K562 (cell line): Measurements from ENCODE around the gene EEF2. TPM values are rescaled to one million over a fixed set of nuclear protein-coding genes. Genes with fewer than 3 reads are reported as not detected.
A peak's percentile ranks its signal among the peaks of the same experiment; 100 is the strongest.

Source experiments
- ATAC-seq: fragments of 200-7000 bp; cut with Tn5 transposase; 3 replicates; pipeline ENCODE4 v1.9.1; 2020; ENCODE audit warnings: moderate library complexity
- BruUV-seq: library from RNA; stranded (reverse); fragments of 400-500 nt; replicated peaks from 2 replicates; lab custom pipeline; 2021; lab: Mats Ljungman, UMichigan
- CTCF ChIA-PET: fragments of 300-600 bp; formaldehyde crosslinking; extraction: SDS; loops from one replicate; lab custom pipeline; 2021; ENCODE audit warnings: low intra/inter-chr PET ratio; lab: Yijun Ruan, JAX
- POLR2A ChIA-PET: fragments of 300-600, 350-650 bp; sonication (Branson Sonifier 250); formaldehyde crosslinking; extraction: SDS; loops from one replicate; lab custom pipeline; 2021; ENCODE audit warnings: antibody characterized with exemption, inconsistent platforms; lab: Yijun Ruan, JAX
- DNase-seq, 4 experiments: peaks; one replicate each; pipeline versions ENCODE4 v3.0.0 to v3.0.0-alpha.2; 2011 to 2018; ENCODE audit warnings: low spot score in 3 of 4, mixed read lengths in 3 of 4; ENCODE audit errors: extremely low read depth in 1 of 4
- FAIRE-seq: peaks from 2 replicates; lab custom pipeline; 2011; peaks lifted over from hg19 to GRCh38; lab: Jason Lieb, UNC
- H2AFZ ChIP-seq: 2 replicates; pipeline ENCODE4 v1.6.0; 2011; ENCODE audit warnings: low read depth, low read length, control low read depth, inconsistent platforms
- H3K27ac ChIP-seq: fragments of 200-600 bp; 3 replicates; pipeline ENCODE4 v1.8.0; 2011; ENCODE audit warnings: low read depth, mild to moderate bottlenecking, control low read depth, inconsistent platforms, low read length, moderate library complexity, mixed read lengths; ENCODE audit errors: extremely low read depth
- H3K27me3 ChIP-seq, 2 experiments: fragments of 300-600 bp in 1 of 2; 2 replicates in 1 of 2; 3 replicates in 1 of 2; pipeline versions ENCODE4 v1.6.0 to v1.8.0; 2011; ENCODE audit warnings: inconsistent platforms in 2 of 2, low read length in 2 of 2, mild to moderate bottlenecking in 1 of 2, mixed read lengths in 1 of 2, moderate library complexity in 1 of 2; ENCODE audit not compliant: control insufficient read depth in 2 of 2, insufficient read depth in 2 of 2
- H3K36me3 ChIP-seq: fragments of 300-600 bp; 3 replicates; pipeline ENCODE4 v1.8.0; 2011; ENCODE audit warnings: mild to moderate bottlenecking, low read length, inconsistent platforms; ENCODE audit not compliant: control insufficient read depth, insufficient read depth
- H3K4me1 ChIP-seq, 2 experiments: fragments of 200-600 bp in 1 of 2; replicated peaks in 1 of 2; 2 replicates in 1 of 2; 3 replicates in 1 of 2; pipeline versions ENCODE4 v1.5.1 to v1.8.0; 2011; ENCODE audit warnings: inconsistent platforms in 2 of 2, low read length in 2 of 2, mild to moderate bottlenecking in 1 of 2, mixed read lengths in 1 of 2, moderate library complexity in 1 of 2; ENCODE audit not compliant: control insufficient read depth in 2 of 2, insufficient read depth in 2 of 2
- H3K4me2 ChIP-seq: 2 replicates; pipeline ENCODE4 v1.6.1; 2011; ENCODE audit warnings: low read length, control low read depth, inconsistent platforms, mixed read lengths; ENCODE audit not compliant: insufficient read depth
- H3K4me3 ChIP-seq: fragments of 200-600 bp; sonication (generic), shearing (Covaris generic); 2 replicates; pipeline ENCODE4 v1.5.1; 2016; ENCODE audit warnings: control low read depth, inconsistent platforms
- H3K79me2 ChIP-seq: fragments of 200-600 bp; 3 replicates; pipeline ENCODE4 v1.8.0; 2011; ENCODE audit warnings: low read length, inconsistent platforms; ENCODE audit not compliant: control insufficient read depth, insufficient read depth
- H3K9ac ChIP-seq, 2 experiments: 2 replicates each; pipeline versions ENCODE4 v1.6.0 to v1.6.1; 2011; ENCODE audit warnings: low read depth in 2 of 2, low read length in 2 of 2, control low read depth in 1 of 2, inconsistent platforms in 1 of 2, mild to moderate bottlenecking in 1 of 2, mixed read lengths in 1 of 2; ENCODE audit not compliant: insufficient read depth in 1 of 2
- H3K9me1 ChIP-seq: one replicate; pipeline ENCODE4 v1.6.0; 2011; ENCODE audit warnings: inconsistent platforms, mild to moderate bottlenecking, low read length, moderate library complexity; ENCODE audit not compliant: control insufficient read depth, insufficient read depth
- H3K9me3 ChIP-seq: replicated peaks from 2 replicates; pipeline ENCODE4 v1.5.1; 2011; ENCODE audit warnings: low read depth, low read length, inconsistent platforms; ENCODE audit not compliant: control insufficient read depth, insufficient read depth
- H4K20me1 ChIP-seq: replicated peaks from 2 replicates; pipeline ENCODE4 v1.6.1; 2011; ENCODE audit warnings: low read length, inconsistent platforms, mixed read lengths; ENCODE audit not compliant: control insufficient read depth, insufficient read depth
- FOXA1 ChIP-seq: fragments of 450-650 bp; IDR thresholded peaks from 2 replicates; pipeline ENCODE4 v1.6.1; 2016; ENCODE audit warnings: mild to moderate bottlenecking, borderline replicate concordance
- PHF8 ChIP-seq: fragments of 200-600 bp; sonication (generic); IDR thresholded peaks from 2 replicates; pipeline ENCODE4 v1.6.1; 2012; ENCODE audit warnings: mixed run types, mild to moderate bottlenecking, inconsistent platforms, low read length, moderate library complexity, borderline replicate concordance
- POLR2G ChIP-seq: fragments of 200-400 bp; formaldehyde crosslinking; IDR thresholded peaks from 2 replicates; pipeline ENCODE4 v1.6.1; 2017; ENCODE audit warnings: low read depth, mild to moderate bottlenecking, antibody characterized with exemption, low read length, moderate library complexity
- RBM25 ChIP-seq: fragments of 200-400 bp; formaldehyde crosslinking; IDR thresholded peaks from 2 replicates; pipeline ENCODE4 v1.6.1; 2018; ENCODE audit warnings: low read length, low read depth, moderate library complexity; ENCODE audit not compliant: severe bottlenecking
- VEZF1 ChIP-seq: fragments of 200-800 bp; sonication (Bioruptor generic); IDR thresholded peaks from 2 replicates; pipeline ENCODE4 v1.6.1; 2017; ENCODE audit warnings: missing genetic modification characterization, missing compliant biosample characterization
- ZNF263 ChIP-seq: sonication (generic); formaldehyde crosslinking; IDR thresholded peaks from 2 replicates; pipeline ENCODE4 v1.8.0; 2022; ENCODE audit warnings: mild to moderate bottlenecking, missing genetic modification reagents, borderline replicate concordance
- ZNF407 ChIP-seq: fragments of 450-650 bp; IDR thresholded peaks from 2 replicates; pipeline ENCODE4 v1.6.1; 2016; ENCODE audit warnings: low read depth
- ZNF511 ChIP-seq: sonication (generic); formaldehyde crosslinking; IDR thresholded peaks from 2 replicates; pipeline ENCODE4 v1.8.0; 2022; ENCODE audit warnings: mild to moderate bottlenecking, missing genetic modification reagents
- WGBS: fragments of 100-300 bp; shearing (Covaris generic); methylation state at CpG from one replicate; pipeline ENCODE4 v1.1.6; 2016; ENCODE audit warnings: low coverage, mixed read lengths; ENCODE audit not compliant: insufficient coverage; ENCODE audit errors: missing lambda C conversion rate; 5-methylcytosine and 5-hydroxymethylcytosine counted together
- in situ Hi-C: fragments of 300-500 bp; cut with MboI; formaldehyde crosslinking; loops from 4 replicates; pipeline ENCODE4 v1.15.0; 2018; ENCODE audit warnings: inconsistent platforms, mixed read lengths
- intact Hi-C: fragments of 100-400 bp; cut with micrococcal nuclease; formaldehyde crosslinking; loops from 2 replicates; pipeline ENCODE4 v1.14.2; 2022
- polyA plus RNA-seq, 8 experiments: library from polyadenylated mRNA; depleted of rRNA in 4 of 8; stranded (reverse) in 5 of 8; unstranded in 3 of 8; fragments of >200 nt; fragmentation: Nextera tagmentation in 2 of 8; fragmentation: Illumina TruSeq in 1 of 8; extraction: Ambion mirVana in 2 of 8; extraction: Trizol in 1 of 8; gene quantifications; 2 replicates each; pipeline versions ENCODE4 v1.2.1 to v1.2.3, GENCODE V29; 2011 to 2014; ENCODE audit warnings: inconsistent platforms in 1 of 8, missing spikeins in 1 of 8
- total RNA-seq, 7 experiments: library from RNA; depleted of rRNA in 6 of 7; stranded (reverse); fragments of >200 nt in 6 of 7; fragmentation: Illumina TruSeq in 2 of 7; extraction: Trizol in 2 of 7; gene quantifications; 2 replicates each; pipeline versions ENCODE4 v1.2.1 to v1.2.3, GENCODE V29; 2011 to 2021; ENCODE audit warnings: low replicate concordance in 1 of 7

Gene EEF2
- total and polyA plus RNA-seq, 9 of the 15 experiments (the other 6 are each of a cell fraction or from before 2014, with no cell fraction given): 372 to 3,003 (median 1,453) TPM

- FAIRE-seq (no peak), DNase-seq (peak; percentile 17 to 38 (median 36)), ATAC-seq (no peak; the same call in 2 of the 3 replicates)
- BruUV-seq: no TSS peak
- H3K4me1 ChIP-seq: peaks cover 0 to 23% of the 10 kb centered on the region in 2 experiments; a peak in 2 of 5 replicates
- no peaks in the 10 kb centered on the region for H3K9me3 ChIP-seq
- no peak within 1 kb of the TSS for H3K4me2 ChIP-seq
- peak within 1 kb of the TSS; percentile 45; the same call in 1 of the 2 replicates for H2AFZ ChIP-seq
- in situ Hi-C loops: no loop called here
- H3K9me1 ChIP-seq: no peaks in the 10 kb centered on the region
- no peak within 1 kb of the TSS for H3K27ac ChIP-seq
- 0 out of 4 replicates have a peak within 1 kb of the TSS, but pooled peaks of 1 of the 2 experiments have one; percentile 13 for H3K9ac ChIP-seq
- H3K4me3 ChIP-seq: no peak within 1 kb of the TSS
- H3K36me3 ChIP-seq: no peaks in the 10 kb centered on the region
- ChIA-PET CTCF (no interaction called here), POLR2A (interaction anchor here (0.6 kb wide), 1 partner anchor 286 kb away, joined by 3 read pairs; no protein-coding TSS in a partner anchor)
- no peaks in the 10 kb centered on the region for H4K20me1 ChIP-seq
- intact Hi-C loops: no loop called here
- H3K79me2 ChIP-seq: no peaks in the 10 kb centered on the region
- WGBS: 39% methylated on average over 21 of the region's 51 CpGs
- peaks cover 2 to 25% of the 10 kb centered on the region in 2 experiments; a peak in 3 of 5 replicates for H3K27me3 ChIP-seq
- TF ChIP-seq ZNF511 (CRISPR knock-in tag): no peak
- TF ChIP-seq ZNF407: no peak
- peak; percentile 56 for TF ChIP-seq ZNF263
- peak; percentile 46 for TF ChIP-seq RBM25
- no peak for TF ChIP-seq PHF8
- 0 out of 2 replicates have a peak, but pooled peaks have one; percentile 10 for TF ChIP-seq VEZF1 (CRISPR knock-in tag)
- no peak for TF ChIP-seq FOXA1
- TF ChIP-seq POLR2G: no peak
These were observed 52.1 kb downstream of the EEF2 start, which contains the start of gene NMRK2 for GRCh38 chr19:3932931-3933810. TSS of gene NMRK2 (plus strand) at chr19:3933069. CDS start at chr19:3933672, 603 bp downstream.
